Testis (tissue), 3 donors: ENCODE measurements around the gene SLC28A1. TPM values are rescaled to one million over a fixed set of nuclear protein-coding genes. Genes with fewer than 3 reads are reported as not detected.

Experiments
- DNase-seq: peaks from one replicate; pipeline ENCODE4 v3.0.0-alpha.2; 2019
- H3K27ac ChIP-seq, 2 donors: fragments of 200-600 bp; sonication (generic); one replicate each; pipeline ENCODE4 v1.5.1; 2019
- H3K27me3 ChIP-seq: fragments of 200-600 bp; sonication (generic); one replicate; pipeline ENCODE4 v1.5.1; 2019
- H3K36me3 ChIP-seq: fragments of 200-600 bp; sonication (generic); one replicate; pipeline ENCODE4 v1.5.1; 2017; ENCODE audit warnings: low read depth; ENCODE audit errors: missing control alignments
- H3K4me1 ChIP-seq: fragments of 200-600 bp; sonication (generic); one replicate; pipeline ENCODE4 v1.5.1; 2019
- H3K4me3 ChIP-seq, 2 donors: fragments of 200-600 bp; sonication (generic); one replicate each; pipeline ENCODE4 v1.5.1; 2017 to 2019
- H3K9me3 ChIP-seq: fragments of 200-600 bp; sonication (generic); one replicate; pipeline ENCODE4 v1.5.1; 2017
- POLR2A ChIP-seq: fragments of 450-650 bp; IDR thresholded peaks from one replicate; pipeline ENCODE4 v1.6.1; 2017; ENCODE audit warnings: antibody characterized with exemption, mild to moderate bottlenecking, moderate library complexity
- WGBS, 2 donors: methylation state at CpG; one replicate each; pipeline ENCODE4 v1.1.5; 2018; 5-methylcytosine and 5-hydroxymethylcytosine counted together
- intact Hi-C: fragments of 100-400 bp; cut with DNase I; formaldehyde crosslinking; loops from one replicate; pipeline ENCODE4 v1.15.1; 2023; ENCODE audit warnings: low total_unique reads
- polyA plus RNA-seq: library from polyadenylated mRNA; stranded (reverse); fragments of 350-450 nt; fragmentation: Illumina TruSeq; extraction: RNeasy Lipid Tissue Mini Kit (QIAGEN cat#74804); gene quantifications from one replicate; pipeline ENCODE4 v1.2.3, GENCODE V29; 2014; ENCODE audit warnings: low read depth, low replicate concordance; ENCODE audit not compliant: insufficient read depth
- total RNA-seq, 2 donors: library from RNA; depleted of rRNA; stranded (reverse); fragments of >200 nt; gene quantifications; one replicate each; pipeline ENCODE4 v1.2.3, GENCODE V29; 2016
- TF ChIP-seq, protein P1 (sequence below), 3 experiments: fragments of 450-650 bp in 2 of 3; fragments of 200-600 bp in 1 of 3; sonication (generic) in 1 of 3; IDR thresholded peaks; one replicate each; pipeline ENCODE4 v1.5.1; 2016 to 2019; ENCODE audit warnings: antibody characterized with exemption in 3 of 3, mild to moderate bottlenecking in 2 of 3, moderate library complexity in 1 of 3

Gene SLC28A1
- total and polyA plus RNA-seq, 3 donors from 2014 or later, result 0.26 to 0.31 (median 0.31) TPM

DNA sequence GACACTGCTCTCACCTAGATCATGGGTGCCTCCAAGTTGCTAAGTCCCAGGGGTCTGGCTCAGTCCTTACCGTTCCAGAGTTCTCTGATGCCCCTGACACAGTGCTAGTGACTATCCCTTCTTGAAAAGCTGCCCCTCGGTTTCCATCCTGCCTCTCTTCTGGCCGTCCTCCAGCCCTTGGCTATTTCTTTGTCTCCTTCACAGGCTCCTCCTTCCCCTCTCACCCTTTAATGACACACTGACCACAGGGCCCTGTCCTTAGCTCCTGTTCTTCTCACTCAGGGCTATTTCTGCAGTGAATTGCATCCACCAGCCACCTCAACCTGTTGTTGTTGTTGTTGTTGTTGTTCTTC, 31.1 kb downstream of the SLC28A1 start:
- no peak for DNase-seq
- WGBS, 2 donors, result 86 to 87% methylated on average over 3 of the region's 3 CpGs
- intact Hi-C loops, result no loop called here
- Histone ChIP-seq H3K27ac (no peak overlapping the region), H3K4me1 (peaks cover 29% of the 10 kb centered on the region), H3K9me3 (no peaks in the 10 kb centered on the region), H3K36me3 (no peaks in the 10 kb centered on the region), H3K4me3 (no peak overlapping the region), H3K27me3 (no peaks in the 10 kb centered on the region)
- TF ChIP-seq, protein P1, sequence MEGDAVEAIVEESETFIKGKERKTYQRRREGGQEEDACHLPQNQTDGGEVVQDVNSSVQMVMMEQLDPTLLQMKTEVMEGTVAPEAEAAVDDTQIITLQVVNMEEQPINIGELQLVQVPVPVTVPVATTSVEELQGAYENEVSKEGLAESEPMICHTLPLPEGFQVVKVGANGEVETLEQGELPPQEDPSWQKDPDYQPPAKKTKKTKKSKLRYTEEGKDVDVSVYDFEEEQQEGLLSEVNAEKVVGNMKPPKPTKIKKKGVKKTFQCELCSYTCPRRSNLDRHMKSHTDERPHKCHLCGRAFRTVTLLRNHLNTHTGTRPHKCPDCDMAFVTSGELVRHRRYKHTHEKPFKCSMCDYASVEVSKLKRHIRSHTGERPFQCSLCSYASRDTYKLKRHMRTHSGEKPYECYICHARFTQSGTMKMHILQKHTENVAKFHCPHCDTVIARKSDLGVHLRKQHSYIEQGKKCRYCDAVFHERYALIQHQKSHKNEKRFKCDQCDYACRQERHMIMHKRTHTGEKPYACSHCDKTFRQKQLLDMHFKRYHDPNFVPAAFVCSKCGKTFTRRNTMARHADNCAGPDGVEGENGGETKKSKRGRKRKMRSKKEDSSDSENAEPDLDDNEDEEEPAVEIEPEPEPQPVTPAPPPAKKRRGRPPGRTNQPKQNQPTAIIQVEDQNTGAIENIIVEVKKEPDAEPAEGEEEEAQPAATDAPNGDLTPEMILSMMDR (IDR thresholded peaks at IDR 0.05), result no peak
- no peak for TF ChIP-seq POLR2A

DNA sequence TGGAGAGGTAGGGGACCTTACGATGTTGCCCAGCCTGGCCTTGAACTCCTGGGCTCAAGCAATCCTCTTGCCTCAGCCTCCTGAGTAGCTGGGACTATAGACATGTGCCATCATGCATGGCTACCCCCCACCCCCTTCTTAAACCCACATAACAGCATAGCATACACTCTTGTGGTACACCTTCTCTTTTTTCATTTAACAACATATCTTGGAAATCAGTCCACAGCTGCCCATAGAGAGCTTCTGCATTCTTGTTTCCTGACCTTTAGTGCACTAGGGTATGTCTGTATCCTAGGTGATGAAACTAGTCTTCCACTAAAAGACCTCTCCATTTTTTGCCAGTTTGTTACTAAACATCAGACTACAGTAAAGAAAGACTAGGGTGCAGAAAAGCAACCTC, 33.0 kb downstream of the SLC28A1 start:
- H3K36me3 ChIP-seq, result no peaks in the 10 kb centered on the region
- H3K27ac ChIP-seq, result no peak overlapping the region
- intact Hi-C loops, result no loop called here
- peaks cover 11% of the 10 kb centered on the region for H3K4me1 ChIP-seq
- DNase-seq, result no peak
- no peak for TF ChIP-seq POLR2A
- TF ChIP-seq, protein P1 (IDR thresholded peaks at IDR 0.05), result no peak
- WGBS, 2 donors, result 72 to 89% methylated on average over 1 of the region's 1 CpG
- no peaks in the 10 kb centered on the region for H3K9me3 ChIP-seq
- H3K4me3 ChIP-seq, result no peak overlapping the region
- no peaks in the 10 kb centered on the region for H3K27me3 ChIP-seq

DNA sequence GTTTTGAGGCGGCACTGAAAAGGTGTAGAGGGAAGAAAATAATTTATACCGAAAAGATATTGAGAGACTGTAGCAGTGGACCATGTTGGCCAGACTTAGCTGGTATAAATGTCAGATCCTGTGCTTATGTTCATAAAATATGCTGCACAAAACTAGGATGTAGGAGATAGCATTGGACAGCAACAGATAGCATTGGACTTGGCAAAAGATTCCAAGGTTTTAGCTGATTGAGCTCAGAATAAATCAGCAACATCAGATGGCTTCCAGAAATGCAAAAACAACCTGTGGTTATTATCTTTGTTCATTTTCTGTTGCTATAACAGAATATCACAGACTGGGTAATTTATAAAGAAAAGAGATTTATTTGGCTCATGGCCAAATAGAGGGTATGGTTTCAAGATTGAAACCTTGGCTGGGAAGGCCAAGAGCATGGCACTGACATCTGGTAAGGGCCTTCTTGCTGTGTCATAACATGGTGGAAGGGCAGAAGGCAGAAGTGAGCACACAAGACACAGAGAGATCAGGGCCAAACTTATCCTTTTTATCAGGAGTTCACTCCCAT, 34.7 kb downstream of the SLC28A1 start:
- H3K27me3 ChIP-seq, result no peaks in the 10 kb centered on the region
- peaks cover 4% of the 10 kb centered on the region for H3K4me1 ChIP-seq
- WGBS, 2 donors, result 87 to 95% methylated on average over 2 of the region's 2 CpGs
- no peak overlapping the region for H3K4me3 ChIP-seq
- intact Hi-C loops, result no loop called here
- TF ChIP-seq, protein P1 (IDR thresholded peaks at IDR 0.05), result no peak
- TF ChIP-seq POLR2A, result no peak
- no peaks in the 10 kb centered on the region for H3K36me3 ChIP-seq
- no peak for DNase-seq
- no peak overlapping the region for H3K27ac ChIP-seq
- no peaks in the 10 kb centered on the region for H3K9me3 ChIP-seq

DNA sequence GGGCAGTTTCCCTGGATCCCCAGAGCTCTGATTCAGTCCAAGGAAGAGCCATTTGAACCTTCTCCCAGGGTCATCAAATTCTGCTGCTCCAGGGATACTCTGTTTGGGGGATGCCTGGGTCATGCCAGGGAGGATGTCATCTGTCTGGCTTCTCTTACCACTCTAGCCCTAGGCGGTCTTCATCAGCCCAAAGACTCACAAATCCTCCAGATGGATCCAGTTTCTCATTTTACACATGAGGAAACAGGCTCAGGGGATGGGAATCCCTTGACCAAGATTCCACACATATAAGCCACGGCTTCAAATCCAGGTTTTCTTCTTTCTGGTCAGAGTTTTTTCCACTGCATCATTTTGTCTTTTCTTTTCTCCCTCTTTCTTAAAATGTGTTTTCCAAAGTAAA, 36.7 kb downstream of the SLC28A1 start:
- 85 to 96% methylated on average over 2 of the region's 2 CpGs for WGBS, 2 donors
- Histone ChIP-seq H3K4me3 (no peak overlapping the region), H3K36me3 (no peaks in the 10 kb centered on the region), H3K27me3 (no peaks in the 10 kb centered on the region), H3K9me3 (no peaks in the 10 kb centered on the region), H3K4me1 (peaks cover 4% of the 10 kb centered on the region), H3K27ac (no peak overlapping the region)
- DNase-seq, result no peak
- TF ChIP-seq, protein P1 (IDR thresholded peaks at IDR 0.05), result no peak
- no peak for TF ChIP-seq POLR2A
- intact Hi-C loops, result no loop called here

DNA sequence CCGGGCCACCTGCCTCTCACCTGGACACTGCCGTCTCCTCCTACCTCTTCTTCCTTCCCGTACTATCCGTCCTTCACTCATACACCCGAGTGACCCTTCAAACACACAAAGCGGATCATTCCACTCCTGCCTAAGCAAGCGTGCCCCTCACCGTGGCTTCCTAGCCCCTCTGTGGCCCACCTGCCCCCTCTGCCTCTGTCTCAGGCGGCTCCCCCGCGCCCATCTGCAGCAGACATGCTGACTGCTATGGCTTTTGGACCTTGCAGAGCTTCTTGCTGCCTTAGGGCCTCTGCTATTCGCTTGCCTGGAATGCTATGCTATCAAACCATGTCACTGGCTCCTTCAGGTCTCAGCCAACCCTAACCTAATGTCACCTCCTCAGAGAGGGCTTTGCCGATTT, 38.1 kb downstream of the SLC28A1 start:
- DNase-seq, result no peak

More for the DNA sequence above, 38.1 kb downstream of the SLC28A1 start:
- no peak for TF ChIP-seq POLR2A
- TF ChIP-seq, protein P1 (IDR thresholded peaks at IDR 0.05), result no peak
- Histone ChIP-seq H3K4me3 (no peak overlapping the region), H3K27ac (no peak overlapping the region), H3K36me3 (no peaks in the 10 kb centered on the region), H3K27me3 (no peaks in the 10 kb centered on the region), H3K9me3 (no peaks in the 10 kb centered on the region), H3K4me1 (peaks cover 4% of the 10 kb centered on the region)
- 89 to 91% methylated on average over 10 to 13 of the region's 13 CpGs for WGBS, 2 donors
- intact Hi-C loops, result no loop called here
